Right renal pelvis (tissue), 4 donors: ENCODE data around the gene COL6A2. TPM values are rescaled to one million over a fixed set of nuclear protein-coding genes. Genes with fewer than 3 reads are reported as not detected.
A peak's percentile ranks its signal among the peaks of the same experiment; 100 is the strongest.

ENCODE experiments used
- DNase-seq, 4 donors: peaks; one replicate each; pipeline ENCODE4 v3.0.0-alpha.2; 2013; ENCODE audit warnings: low read depth in 4 of 4, low spot score in 3 of 4, missing footprints in 1 of 4
- polyA plus RNA-seq, 4 donors: library from polyadenylated mRNA; unstranded; fragments of 120-200 nt; gene quantifications; one replicate each; pipeline ENCODE4 v1.2.1, GENCODE V29; 2013; ENCODE audit not compliant: insufficient read length in 4 of 4

Gene COL6A2
- polyA plus RNA-seq, 4 donors, result 181 to 254 (median 205) TPM

GRCh38 chr21:46151989-46152926 is 54.3 kb downstream of the COL6A2 start:
- no peak for DNase-seq

GRCh38 chr21:46152927-46153246 is 55.0 kb downstream of the COL6A2 start:
- DNase-seq, result no peak

GRCh38 chr21:46153247-46154154 is 55.6 kb downstream of the COL6A2 start:
- peak in 1 of 4 donors; percentile 44 for DNase-seq

- DNase-seq, result no peak
These were observed 56.4 kb downstream of the COL6A2 start for GRCh38 chr21:46154155-46154954.

GRCh38 chr21:46154955-46155513 is 57.1 kb downstream of the COL6A2 start:
- DNase-seq, result no peak

GRCh38 chr21:46155514-46156377 is 57.8 kb downstream of the COL6A2 start, which contains the start of gene FTCD:
FTCD (minus strand) TSS chr21:46155579; CDS start chr21:46155523, 56 bp downstream.
- no peak for DNase-seq

GRCh38 chr21:46156378-46156645 is 58.4 kb downstream of the COL6A2 start:
- no peak for DNase-seq

- DNase-seq, result no peak
These were observed 58.8 kb downstream of the COL6A2 start for GRCh38 chr21:46156678-46157077.

- no peak for DNase-seq
These were observed 59.6 kb downstream of the COL6A2 start for GRCh38 chr21:46157396-46157986.

GRCh38 chr21:46157987-46158451 is 60.1 kb downstream of the COL6A2 start:
- DNase-seq, result no peak

- no peak for DNase-seq
These were observed 60.9 kb downstream of the COL6A2 start for GRCh38 chr21:46158666-46159300.

- no peak for DNase-seq
These were observed 61.5 kb downstream of the COL6A2 start for GRCh38 chr21:46159390-46159789.

GRCh38 chr21:46159841-46160656 is 62.1 kb downstream of the COL6A2 start:
- no peak for DNase-seq

GRCh38 chr21:46160657-46160906 is 62.7 kb downstream of the COL6A2 start:
- no peak for DNase-seq

GRCh38 chr21:46160907-46161632 is 63.2 kb downstream of the COL6A2 start:
- no peak for DNase-seq

- DNase-seq, result no peak
These were observed 64.0 kb downstream of the COL6A2 start for GRCh38 chr21:46161633-46162592.
